GM12873 (cell line): ENCODE measurements around the gene DNAH9.

Source experiments
- CTCF ChIP-seq: IDR thresholded peaks from 2 replicates; pipeline ENCODE4 v1.5.1; 2012; ENCODE audit warnings: low read depth, mild to moderate bottlenecking, moderate library complexity, low read length, control low read depth; ENCODE audit not compliant: insufficient read depth; ENCODE audit errors: missing control alignments

DNAH9 gene

GRCh38 chr17:11565591-11565990, 32.7 kb upstream of the DNAH9 start:
- TF ChIP-seq CTCF: no peak

GRCh38 chr17:11578998-11579397, 19.3 kb upstream of the DNAH9 start:
- TF ChIP-seq CTCF: no peak

GRCh38 chr17:11580677-11581076, 17.6 kb upstream of the DNAH9 start:
- TF ChIP-seq CTCF: no peak

- TF ChIP-seq CTCF: no peak
These were observed 16.1 kb upstream of the DNAH9 start for GRCh38 chr17:11582217-11582616.

- no peak for TF ChIP-seq CTCF
These were observed 14.8 kb upstream of the DNAH9 start for GRCh38 chr17:11583306-11583992.

- no peak for TF ChIP-seq CTCF
These were observed 8.6 kb upstream of the DNAH9 start for GRCh38 chr17:11589716-11590115.

DNA sequence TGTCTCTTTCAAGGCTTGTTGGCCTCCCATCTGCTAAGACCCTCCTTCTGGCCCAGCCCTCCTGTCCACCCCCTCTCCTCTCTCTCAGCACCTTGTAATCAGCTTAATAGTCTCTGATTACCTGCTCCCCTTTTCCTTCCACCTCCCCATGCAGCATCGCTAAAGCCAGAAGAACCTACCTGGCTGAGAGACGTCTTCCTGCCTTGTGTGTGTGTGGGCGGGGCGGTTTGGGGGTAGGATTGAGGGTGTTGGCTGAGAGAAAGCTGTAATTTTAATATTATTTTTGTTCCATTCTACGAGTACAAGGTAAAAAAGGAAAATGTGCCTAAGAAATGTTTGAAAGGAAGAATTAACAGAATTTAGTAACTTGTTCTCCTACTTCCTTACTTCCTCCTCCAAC, 3.4 kb downstream of the DNAH9 start:
- TF ChIP-seq CTCF: no peak
